WTC11 (cell line): ENCODE data around the gene MCM5.

Experiments
- CTCF ChIP-seq: fragments of 200-600 bp; IDR thresholded peaks from 2 replicates; pipeline ENCODE4 v1.8.0; 2022; ENCODE audit warnings: antibody characterized with exemption
- NFYB ChIP-seq: sonication (generic); formaldehyde crosslinking; conservative IDR thresholded peaks from 2 replicates; pipeline ENCODE4 v1.8.0; 2022; ENCODE audit warnings: low read depth, missing genetic modification reagents
- SOX15 ChIP-seq: fragments of 250-450 bp; sonication (Bioruptor Pico); IDR thresholded peaks from 2 replicates; pipeline ENCODE4 v1.9.0; 2021; ENCODE audit warnings: mild to moderate bottlenecking
- SP1 ChIP-seq: sonication (generic); formaldehyde crosslinking; conservative IDR thresholded peaks from 2 replicates; pipeline ENCODE4 v1.8.1; 2022; ENCODE audit warnings: missing genetic modification reagents
- ZNF121 ChIP-seq: sonication (generic); formaldehyde crosslinking; IDR thresholded peaks from 2 replicates; pipeline ENCODE4 v1.8.0; 2023; ENCODE audit warnings: missing genetic modification reagents
- ZNF263 ChIP-seq: sonication (generic); formaldehyde crosslinking; IDR thresholded peaks from 2 replicates; pipeline ENCODE4 v1.8.1; 2022; ENCODE audit warnings: low read depth, mild to moderate bottlenecking, moderate library complexity, missing genetic modification reagents
- TF ChIP-seq, protein P1 (sequence below): sonication (generic); formaldehyde crosslinking; conservative IDR thresholded peaks from 2 replicates; pipeline ENCODE4 v1.8.1; 2022; ENCODE audit warnings: mild to moderate bottlenecking, missing genetic modification reagents

- TF ChIP-seq CTCF (no peak), ZNF263 (no peak), SP1 (CRISPR knock-in tag) (no peak), NFYB (CRISPR knock-in tag) (no peak), ZNF121 (no peak), SOX15 (CRISPR knock-in tag) (no peak)
- TF ChIP-seq, protein P1, sequence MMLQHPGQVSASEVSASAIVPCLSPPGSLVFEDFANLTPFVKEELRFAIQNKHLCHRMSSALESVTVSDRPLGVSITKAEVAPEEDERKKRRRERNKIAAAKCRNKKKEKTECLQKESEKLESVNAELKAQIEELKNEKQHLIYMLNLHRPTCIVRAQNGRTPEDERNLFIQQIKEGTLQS (CRISPR knock-in tag): no peak
Observed at GRCh38 chr22:35409783-35410662, 10.1 kb downstream of the MCM5 start.
